PC-9 (cell line): ENCODE data around the gene ACTA1.

ENCODE experiments used
- EZH2 ChIP-seq: fragments of 200-600 bp; sonication (generic); IDR thresholded peaks from 2 replicates; pipeline ENCODE4 v1.8.0; 2017; ENCODE audit warnings: antibody characterized with exemption, low read depth
- TF ChIP-seq, protein P1 (sequence below): fragments of 200-600 bp; sonication (generic); conservative IDR thresholded peaks from 2 replicates; pipeline ENCODE4 v1.6.1; 2017; ENCODE audit warnings: mixed run types, antibody characterized with exemption, mild to moderate bottlenecking, moderate library complexity

DNA sequence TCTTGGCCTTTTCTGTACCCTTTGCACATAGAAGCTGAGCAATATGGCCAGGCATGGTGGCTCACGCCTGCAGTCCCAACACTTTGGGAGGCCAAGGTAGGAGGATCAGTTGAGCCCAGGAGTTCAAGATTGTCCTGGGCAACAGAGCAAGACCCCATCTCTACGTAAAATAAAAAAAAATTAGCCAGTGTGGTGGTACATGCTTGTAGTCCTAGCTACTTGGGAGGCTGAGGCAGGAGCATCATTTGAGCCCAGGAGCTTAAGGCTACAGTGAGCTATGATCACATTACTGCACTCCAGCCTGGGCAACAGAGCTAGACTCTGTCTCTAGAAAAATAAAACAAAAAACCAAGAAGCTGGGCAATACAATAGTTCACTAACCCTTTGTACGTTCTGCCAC is 6.3 kb downstream of the ACTA1 start:
- TF ChIP-seq EZH2: no peak
- TF ChIP-seq, protein P1, sequence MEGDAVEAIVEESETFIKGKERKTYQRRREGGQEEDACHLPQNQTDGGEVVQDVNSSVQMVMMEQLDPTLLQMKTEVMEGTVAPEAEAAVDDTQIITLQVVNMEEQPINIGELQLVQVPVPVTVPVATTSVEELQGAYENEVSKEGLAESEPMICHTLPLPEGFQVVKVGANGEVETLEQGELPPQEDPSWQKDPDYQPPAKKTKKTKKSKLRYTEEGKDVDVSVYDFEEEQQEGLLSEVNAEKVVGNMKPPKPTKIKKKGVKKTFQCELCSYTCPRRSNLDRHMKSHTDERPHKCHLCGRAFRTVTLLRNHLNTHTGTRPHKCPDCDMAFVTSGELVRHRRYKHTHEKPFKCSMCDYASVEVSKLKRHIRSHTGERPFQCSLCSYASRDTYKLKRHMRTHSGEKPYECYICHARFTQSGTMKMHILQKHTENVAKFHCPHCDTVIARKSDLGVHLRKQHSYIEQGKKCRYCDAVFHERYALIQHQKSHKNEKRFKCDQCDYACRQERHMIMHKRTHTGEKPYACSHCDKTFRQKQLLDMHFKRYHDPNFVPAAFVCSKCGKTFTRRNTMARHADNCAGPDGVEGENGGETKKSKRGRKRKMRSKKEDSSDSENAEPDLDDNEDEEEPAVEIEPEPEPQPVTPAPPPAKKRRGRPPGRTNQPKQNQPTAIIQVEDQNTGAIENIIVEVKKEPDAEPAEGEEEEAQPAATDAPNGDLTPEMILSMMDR: no peak
